SH-SY5Y (cell line): ENCODE results near the gene GALNT18.
"Not testable (repeated sequence)": the region's sequence is repeated elsewhere in the genome, so short reads cannot be mapped to it uniquely, and the experiment has no call there.

Experiments
- GATA2 ChIP-seq: IDR thresholded peaks from 2 replicates; pipeline ENCODE4 v1.6.1; 2011; ENCODE audit warnings: mild to moderate bottlenecking, low read depth, low read length
- GATA3 ChIP-seq: IDR thresholded peaks from 2 replicates; pipeline ENCODE4 v1.6.1; 2011; ENCODE audit warnings: low read depth, mild to moderate bottlenecking, low read length, moderate library complexity

The GALNT18 gene

GRCh38 chr11:11372461-11372860 is 249.3 kb downstream of the GALNT18 start:
- TF ChIP-seq GATA2 (no peak), GATA3 (no peak)

GRCh38 chr11:11370962-11371303 is 250.9 kb downstream of the GALNT18 start:
- TF ChIP-seq GATA3 (no peak), GATA2 (no peak)

DNA sequence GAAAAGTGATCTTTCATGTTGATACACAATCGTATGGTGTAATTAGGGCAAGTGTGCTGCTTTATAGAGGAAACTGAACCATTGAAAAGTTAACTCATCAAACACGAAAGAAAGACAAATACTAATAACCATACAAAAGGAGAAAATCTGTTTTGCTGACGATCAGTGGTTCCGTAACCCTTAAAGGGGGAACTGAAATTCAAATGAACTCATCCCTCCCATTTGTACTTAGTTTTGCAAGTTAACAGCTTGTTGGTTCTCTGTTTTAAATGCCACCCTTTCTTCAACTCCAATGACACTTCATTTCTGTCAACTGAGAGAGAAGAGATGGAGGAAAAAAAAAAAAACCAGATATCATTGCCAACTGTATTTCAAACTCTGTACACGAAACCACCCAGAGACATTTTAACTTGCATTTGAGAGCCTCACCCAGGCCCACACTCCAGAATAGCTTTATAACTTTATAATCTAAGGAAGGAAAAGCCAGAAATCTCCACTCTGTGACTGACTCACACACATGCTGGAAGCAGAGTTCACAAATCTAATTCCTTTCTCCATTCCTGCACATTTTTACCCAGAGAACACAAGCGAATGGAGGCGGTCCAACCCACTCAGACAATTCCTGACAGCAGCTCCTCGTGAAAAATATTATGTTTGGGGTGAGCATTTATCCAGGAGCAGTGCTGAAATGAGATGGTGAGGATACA is 251.4 kb downstream of the GALNT18 start:
- no peak for TF ChIP-seq GATA2
- no peak for TF ChIP-seq GATA3

DNA sequence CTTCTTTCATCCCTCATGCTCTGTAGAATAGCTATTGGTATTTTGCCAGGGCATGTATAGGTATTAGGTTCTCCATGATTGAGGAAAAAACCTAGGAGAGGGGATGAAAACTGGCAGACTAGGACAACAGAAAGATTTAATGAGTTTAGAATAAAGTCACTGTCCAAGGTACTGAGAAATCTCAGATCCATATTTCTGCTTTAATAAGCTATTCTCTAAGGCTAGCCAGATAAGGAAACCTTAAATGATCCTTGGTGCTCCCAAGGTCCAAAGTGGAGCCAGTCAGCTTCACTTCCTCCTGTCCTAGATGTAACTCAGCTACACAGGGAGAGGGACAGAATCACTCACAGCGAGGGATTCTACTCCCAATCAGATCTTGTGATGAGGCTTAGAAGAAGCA is 255.0 kb downstream of the GALNT18 start:
- no peak for TF ChIP-seq GATA2

GRCh38 chr11:11363674-11364073 is 258.1 kb downstream of the GALNT18 start:
- TF ChIP-seq GATA2 (no peak), GATA3 (no peak)

DNA sequence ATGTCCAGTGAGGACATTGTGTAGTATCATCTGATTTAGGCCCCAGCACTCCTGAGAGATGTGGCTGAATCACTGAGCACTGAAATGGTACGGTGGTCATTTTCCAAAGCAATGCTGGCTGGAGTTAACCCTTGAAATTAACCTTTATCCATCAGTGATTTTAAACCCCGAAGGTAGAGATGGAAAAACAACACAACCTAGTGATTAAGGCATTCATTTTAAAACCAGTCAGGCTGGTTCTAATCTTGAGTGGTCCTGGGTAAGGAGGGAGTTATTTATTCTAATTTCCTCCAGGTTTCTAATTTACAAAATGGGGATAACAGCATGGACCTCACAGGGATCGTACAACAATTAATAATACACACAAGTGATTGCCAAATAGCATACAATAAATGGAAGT is 262.2 kb downstream of the GALNT18 start:
- TF ChIP-seq GATA2 (no peak), GATA3 (no peak)

- TF ChIP-seq GATA2 (no peak), GATA3 (no peak)
Observed at GRCh38 chr11:11356842-11357241, 265.0 kb downstream of the GALNT18 start.

- TF ChIP-seq GATA2, GATA3: not testable (repeated sequence)
Observed at GRCh38 chr11:11352878-11353277, 268.9 kb downstream of the GALNT18 start, which contains the start of gene CSNK2A3. CSNK2A3 (minus strand) TSS chr11:11353250; CDS start chr11:11353119, 131 bp downstream.

GRCh38 chr11:11351042-11351586 is 270.7 kb downstream of the GALNT18 start:
- TF ChIP-seq GATA2 (no peak), GATA3 (no peak)

DNA sequence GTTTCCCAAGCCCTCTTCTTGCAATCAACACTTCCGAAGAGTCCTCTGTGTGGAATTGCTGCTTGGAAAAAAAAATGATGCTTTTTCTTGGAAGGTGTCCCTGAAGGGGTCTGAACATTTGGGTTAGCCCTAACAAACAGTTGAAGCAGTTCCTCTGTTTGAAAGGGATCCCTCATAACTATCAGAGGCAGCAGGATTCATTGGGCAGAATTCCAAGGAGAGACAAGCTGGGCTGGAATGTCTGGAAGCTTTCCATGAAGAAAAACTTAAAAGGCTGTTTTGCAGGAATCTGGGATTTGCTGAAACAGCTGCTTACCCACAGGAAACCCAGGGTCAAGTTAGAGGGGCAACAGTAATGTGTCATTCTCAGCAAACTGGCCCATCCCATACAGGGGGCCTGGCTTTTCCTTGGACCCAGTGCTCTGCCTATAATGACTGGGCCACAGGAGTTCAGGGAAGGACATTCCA is 271.9 kb downstream of the GALNT18 start:
- no peak for TF ChIP-seq GATA2
- no peak for TF ChIP-seq GATA3

GRCh38 chr11:11349106-11349825 is 272.5 kb downstream of the GALNT18 start:
- TF ChIP-seq GATA3 (no peak), GATA2 (no peak)

DNA sequence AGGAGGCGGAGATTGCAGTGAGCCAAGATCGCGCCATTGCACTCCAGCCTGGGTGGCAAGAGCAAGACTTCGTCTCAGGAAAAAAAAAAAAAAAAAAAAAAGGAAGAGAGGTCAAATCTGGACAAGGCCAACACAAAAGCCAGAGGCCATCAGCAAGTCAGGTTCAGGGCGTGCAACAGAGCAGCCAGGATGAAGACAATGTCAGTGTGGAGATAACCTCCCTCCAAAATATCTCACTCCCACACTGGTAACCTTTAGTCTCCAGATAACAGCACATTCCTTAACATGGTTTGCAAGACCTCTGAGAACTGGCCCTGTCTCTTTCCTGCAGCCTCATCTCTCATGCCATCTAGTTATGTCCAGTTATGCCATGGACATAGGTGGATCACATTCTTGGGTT is 273.5 kb downstream of the GALNT18 start:
- TF ChIP-seq GATA2 (no peak), GATA3 (no peak)

DNA sequence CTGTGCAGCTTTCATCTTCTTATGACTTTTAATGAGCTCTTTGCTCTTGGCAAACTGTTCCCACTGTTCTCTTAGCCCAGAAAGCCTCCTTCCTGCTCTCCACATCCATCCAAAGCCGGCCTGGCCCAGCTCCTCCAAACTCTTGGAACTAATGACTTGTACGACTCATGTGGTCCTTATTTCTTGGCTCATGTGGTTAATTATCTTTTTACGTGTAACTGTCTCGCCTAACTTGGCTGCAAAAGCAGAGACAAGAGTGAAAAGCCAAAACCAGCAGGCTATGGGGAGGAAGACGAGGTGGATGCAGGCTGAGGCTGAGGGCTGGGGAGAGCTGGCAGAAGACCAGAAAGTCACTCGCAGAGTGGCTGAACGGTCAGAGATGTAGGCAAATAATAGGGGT is 274.2 kb downstream of the GALNT18 start:
- no peak for TF ChIP-seq GATA3
- no peak for TF ChIP-seq GATA2

GRCh38 chr11:11346303-11346702 is 275.5 kb downstream of the GALNT18 start:
- TF ChIP-seq GATA2: no peak

DNA sequence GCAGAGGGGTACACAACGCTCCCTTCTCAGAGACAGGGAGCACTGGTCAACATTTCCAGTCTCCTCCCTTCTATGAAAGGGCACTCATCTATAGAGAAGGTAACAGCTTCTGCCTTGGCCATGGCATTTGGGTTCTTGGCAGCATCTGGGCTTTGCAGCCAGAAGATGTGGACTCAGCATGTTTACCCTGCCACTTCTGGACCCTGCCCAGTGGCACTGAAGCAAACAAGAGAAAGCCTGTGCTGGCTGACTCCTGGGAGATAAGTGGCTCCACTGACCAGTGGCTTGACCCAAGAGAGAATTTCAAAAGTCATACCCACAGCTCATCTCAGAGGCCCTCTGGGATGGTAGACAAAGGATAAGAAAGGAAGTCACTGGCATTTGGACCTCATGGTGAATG is 276.7 kb downstream of the GALNT18 start:
- TF ChIP-seq GATA3 (no peak), GATA2 (no peak)
